K562 (cell line): ENCODE results near the gene EPX. TPM values are rescaled to one million over a fixed set of nuclear protein-coding genes. Genes with fewer than 3 reads are reported as not detected.

ENCODE experiments used
- ARID3B ChIP-seq: fragments of 250-450 bp; sonication (Bioruptor Pico); IDR thresholded peaks from 2 replicates; pipeline ENCODE4 v1.4.0; 2020; ENCODE audit warnings: borderline replicate concordance
- E4F1 ChIP-seq: fragments of 250-450 bp; sonication (Bioruptor Pico); IDR thresholded peaks from 2 replicates; pipeline ENCODE4 v1.5.0; 2021; ENCODE audit warnings: mild to moderate bottlenecking, borderline replicate concordance
- ELF1 ChIP-seq: fragments of 200-800 bp; sonication (Bioruptor generic); IDR thresholded peaks from 2 replicates; pipeline ENCODE4 v1.6.1; 2016; ENCODE audit warnings: missing genetic modification characterization, missing compliant biosample characterization
- IRF9 ChIP-seq: fragments of 450-650 bp; IDR thresholded peaks from 2 replicates; pipeline ENCODE4 v1.6.1; 2016; ENCODE audit warnings: missing biosample characterization, missing genetic modification characterization
- MEF2D ChIP-seq: conservative IDR thresholded peaks from 2 replicates; pipeline ENCODE4 v1.6.1; 2016; ENCODE audit warnings: low read depth, missing genetic modification characterization, missing compliant biosample characterization
- MXD1 ChIP-seq: fragments of 250-450 bp; sonication (Bioruptor Pico); IDR thresholded peaks from 2 replicates; pipeline ENCODE4 v1.8.0; 2021; ENCODE audit warnings: borderline replicate concordance, mild to moderate bottlenecking, moderate library complexity; ENCODE audit not compliant: poor library complexity, severe bottlenecking
- SP1 ChIP-seq: sonication (generic); formaldehyde crosslinking; IDR thresholded peaks from 2 replicates; pipeline ENCODE4 v1.8.1; 2022; ENCODE audit warnings: mild to moderate bottlenecking, missing genetic modification reagents
- XRCC5 ChIP-seq: fragments of 200-400 bp; formaldehyde crosslinking; IDR thresholded peaks from 2 replicates; pipeline ENCODE4 v1.6.1; 2017; ENCODE audit warnings: low read depth, mild to moderate bottlenecking, low read length
- ZBTB40 ChIP-seq, 2 experiments: fragments of 450-650 bp in 1 of 2; sonication (generic) in 1 of 2; formaldehyde crosslinking in 1 of 2; IDR thresholded peaks; 2 replicates each; pipeline versions ENCODE4 v1.7.1 to v1.9.0; 2016 to 2022; ENCODE audit warnings: inconsistent platforms in 1 of 2, mild to moderate bottlenecking in 1 of 2, missing genetic modification reagents in 1 of 2
- ZNF12 ChIP-seq: sonication (generic); formaldehyde crosslinking; IDR thresholded peaks from 2 replicates; pipeline ENCODE4 v1.4.0; 2020; ENCODE audit warnings: mild to moderate bottlenecking, missing genetic modification reagents
- polyA plus RNA-seq, 8 experiments: library from polyadenylated mRNA; depleted of rRNA in 4 of 8; stranded (reverse) in 5 of 8; unstranded in 3 of 8; fragments of >200 nt; fragmentation: Nextera tagmentation in 2 of 8; fragmentation: Illumina TruSeq in 1 of 8; extraction: Ambion mirVana in 2 of 8; extraction: Trizol in 1 of 8; gene quantifications; 2 replicates each; pipeline versions ENCODE4 v1.2.1 to v1.2.3, GENCODE V29; 2011 to 2014; ENCODE audit warnings: inconsistent platforms in 1 of 8, missing spikeins in 1 of 8
- total RNA-seq, 7 experiments: library from RNA; depleted of rRNA in 6 of 7; stranded (reverse); fragments of >200 nt in 6 of 7; fragmentation: Illumina TruSeq in 2 of 7; extraction: Trizol in 2 of 7; gene quantifications; 2 replicates each; pipeline versions ENCODE4 v1.2.1 to v1.2.3, GENCODE V29; 2011 to 2021; ENCODE audit warnings: low replicate concordance in 1 of 7

EPX gene
- total and polyA plus RNA-seq, 9 of the 15 experiments (the other 6 are each of a cell fraction or from before 2014, with no cell fraction given): 0.07 to 0.33 (median 0.19) TPM; not detected in 3

- TF ChIP-seq ZBTB40 (IDR thresholded peaks at IDR 0.05): no peak
- no peak for TF ChIP-seq ZBTB40 (CRISPR knock-in tag; IDR thresholded peaks at IDR 0.05)
- TF ChIP-seq MEF2D (tag): no peak
- TF ChIP-seq ELF1 (tag): no peak
- TF ChIP-seq MXD1: no peak
- no peak for TF ChIP-seq ARID3B (CRISPR knock-in tag)
- no peak for TF ChIP-seq E4F1 (CRISPR knock-in tag)
- no peak for TF ChIP-seq XRCC5
- TF ChIP-seq SP1 (CRISPR knock-in tag): no peak
- TF ChIP-seq IRF9 (tag): no peak
- no peak for TF ChIP-seq ZNF12 (CRISPR knock-in tag)
These were observed 7.4 kb upstream of the EPX start (continued) for GRCh38 chr17:58184986-58185761.
